Astrocyte (in vitro differentiated cells and primary cell): Measurements from ENCODE around the gene CYP1B1.

Source experiments
- CTCF ChIP-seq: IDR thresholded peaks from 2 replicates; pipeline ENCODE4 v1.5.1; 2011; ENCODE audit warnings: low read depth, mild to moderate bottlenecking, inconsistent platforms, low read length, moderate library complexity; ENCODE audit not compliant: insufficient read depth
- EZH2 ChIP-seq: IDR thresholded peaks from 2 replicates; pipeline ENCODE4 v1.6.1; 2012; ENCODE audit warnings: mild to moderate bottlenecking, low read length, inconsistent platforms; ENCODE audit not compliant: insufficient read depth

- TF ChIP-seq CTCF (no peak), EZH2 (no peak)
These were observed 4.4 kb upstream of the CYP1B1 start for GRCh38 chr2:38080346-38080745.
